GM12874 (cell line): ENCODE data around the gene MIER3.

ENCODE experiments used
- CTCF ChIP-seq: IDR thresholded peaks from 2 replicates; pipeline ENCODE4 v1.5.1; 2011; ENCODE audit warnings: low read depth, mild to moderate bottlenecking, control low read depth, low read length, moderate library complexity; ENCODE audit not compliant: insufficient read depth

The MIER3 gene

DNA sequence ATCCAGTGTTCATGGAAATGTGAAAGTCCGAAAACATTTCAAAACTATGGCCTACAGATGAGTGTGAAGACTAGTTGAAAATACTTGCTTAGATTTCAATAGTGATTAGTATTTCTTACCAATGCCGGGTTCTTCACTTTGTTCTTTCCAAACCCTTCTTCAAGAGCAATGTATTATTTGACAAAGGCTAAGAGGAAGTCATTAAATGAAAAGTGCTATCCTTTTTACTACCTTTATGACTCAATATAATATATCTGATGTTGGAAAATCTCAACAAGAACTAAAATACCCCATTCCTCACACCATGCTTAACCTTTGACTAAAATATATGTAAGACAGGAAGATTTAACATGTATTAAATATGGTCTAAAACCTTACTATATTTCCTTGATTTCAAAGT, 6.7 kb upstream of the MIER3 start:
- no peak for TF ChIP-seq CTCF

DNA sequence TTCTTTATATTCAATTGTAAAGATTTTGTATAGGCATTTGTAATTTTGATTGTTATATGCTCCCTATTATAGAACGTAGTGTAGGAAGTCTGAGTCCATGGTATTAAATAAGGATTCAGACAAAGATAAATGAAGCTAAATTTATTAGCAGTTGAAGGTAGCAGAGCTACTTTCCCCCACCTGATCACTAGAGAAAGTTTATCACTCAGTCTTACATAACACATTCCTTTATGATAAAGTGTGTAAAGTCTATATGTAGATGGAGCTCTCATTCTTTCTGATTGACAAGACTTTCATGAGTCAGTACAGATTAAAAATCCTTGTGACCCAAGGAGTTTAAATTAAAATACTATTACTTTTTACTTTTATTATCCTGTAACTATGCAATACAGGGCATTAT, 2.3 kb upstream of the MIER3 start:
- TF ChIP-seq CTCF, result no peak

GRCh38 chr5:56951126-56951945, 587 bp downstream of the MIER3 start:
- TF ChIP-seq CTCF, result no peak

GRCh38 chr5:56950626-56951125, 1.2 kb downstream of the MIER3 start:
- TF ChIP-seq CTCF, result no peak

DNA sequence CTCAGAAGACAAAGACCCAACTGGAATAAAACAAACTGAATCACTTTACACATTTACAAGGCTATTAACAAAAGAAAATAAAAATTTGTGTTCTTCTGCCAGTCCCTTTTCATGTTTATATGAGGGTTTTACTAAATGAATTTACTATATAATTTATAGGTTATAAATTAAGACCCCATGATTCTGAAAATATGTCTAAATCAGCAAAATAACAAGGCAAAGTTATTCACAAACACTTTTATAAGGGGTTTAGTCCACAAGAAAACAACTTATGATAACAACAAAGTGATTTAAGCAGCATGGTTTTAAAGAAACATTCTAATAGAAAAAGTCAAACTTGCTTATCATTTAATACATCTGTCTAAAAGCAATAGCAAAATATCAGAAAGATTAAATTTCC, 4.9 kb downstream of the MIER3 start:
- TF ChIP-seq CTCF, result no peak

DNA sequence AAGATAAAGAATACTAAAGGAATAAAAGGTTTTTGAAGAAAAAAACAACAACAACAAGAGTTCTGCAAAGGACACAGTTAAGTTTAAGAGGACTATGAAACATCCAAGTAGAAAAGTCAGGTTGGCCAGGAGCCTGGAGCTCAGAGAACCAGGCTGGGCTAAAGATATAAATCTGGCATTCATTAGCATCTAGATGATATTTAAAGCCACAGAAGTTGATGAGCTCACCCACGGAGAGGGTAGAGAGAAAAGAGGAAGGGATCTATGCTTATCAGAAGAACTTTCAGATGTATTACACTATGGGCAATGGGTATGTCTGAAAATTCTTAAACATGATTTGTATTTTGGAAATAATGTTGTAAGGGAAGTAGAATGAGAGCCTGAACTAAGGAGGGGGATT, 9.9 kb downstream of the MIER3 start:
- TF ChIP-seq CTCF, result no peak

GRCh38 chr5:56938858-56939257, 13.1 kb downstream of the MIER3 start:
- TF ChIP-seq CTCF, result no peak
